Activated CD8-positive, alpha-beta memory T cell treated with anti-CD3 and anti-CD28 coated beads for 48 hours (primary cell): ENCODE measurements around the gene CRYGB.
"Not testable (repeated sequence)": the region's sequence is repeated elsewhere in the genome, so short reads cannot be mapped to it uniquely, and the experiment has no call there.

Experiments
- DNase-seq, 3 experiments: peaks; one replicate each; pipeline ENCODE4 v3.0.0-alpha.2; 2020; ENCODE audit warnings: low read depth in 2 of 3, low spot score in 2 of 3

Gene CRYGB

GRCh38 chr2:208118918-208119317, 27.0 kb downstream of the CRYGB start:
- DNase-seq = no peak

DNA sequence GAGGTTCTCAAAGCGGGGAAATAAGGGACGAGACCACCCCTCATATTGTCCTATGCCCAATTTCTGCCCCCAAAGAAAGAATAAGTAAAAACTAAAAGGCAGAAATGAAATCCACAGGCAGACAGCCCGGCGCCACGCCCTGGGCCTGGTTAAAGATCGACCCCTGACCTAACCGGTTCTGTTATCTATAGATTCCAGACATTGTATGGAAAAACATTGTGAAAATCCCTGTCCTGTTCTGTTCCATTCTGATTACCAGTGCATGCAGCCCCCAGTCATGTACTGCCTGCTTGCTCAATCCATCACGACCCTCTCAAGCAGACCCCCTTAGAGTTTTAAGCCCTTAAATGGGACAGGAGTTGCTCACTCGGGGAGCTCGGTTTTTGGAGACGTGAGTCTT, 28.6 kb downstream of the CRYGB start:
- not testable (repeated sequence) for DNase-seq

- DNase-seq = no peak
Measured at GRCh38 chr2:208112969-208113368, 33.0 kb downstream of the CRYGB start.

GRCh38 chr2:208112273-208112745, 33.6 kb downstream of the CRYGB start:
- DNase-seq = not testable (repeated sequence)

DNA sequence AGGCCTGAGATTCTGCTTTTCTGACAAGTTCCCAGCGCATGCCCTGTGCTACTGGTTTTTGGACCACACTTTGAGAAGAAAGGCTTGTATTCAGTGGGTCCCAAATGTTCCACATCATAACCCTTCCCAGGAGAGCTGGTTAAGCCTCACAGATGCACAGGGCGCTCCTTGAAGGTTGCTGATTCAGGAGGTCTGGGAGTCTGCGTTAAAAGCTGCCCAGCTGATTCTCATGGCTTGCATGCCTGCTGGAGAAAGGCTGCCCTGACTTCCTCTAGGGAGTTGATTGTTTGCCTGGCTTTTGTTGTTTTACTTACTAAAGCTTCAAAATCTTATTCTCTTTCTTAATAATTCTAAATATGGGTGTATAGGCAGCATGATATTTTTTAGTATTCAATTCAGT, 42.3 kb downstream of the CRYGB start:
- DNase-seq = no peak

DNA sequence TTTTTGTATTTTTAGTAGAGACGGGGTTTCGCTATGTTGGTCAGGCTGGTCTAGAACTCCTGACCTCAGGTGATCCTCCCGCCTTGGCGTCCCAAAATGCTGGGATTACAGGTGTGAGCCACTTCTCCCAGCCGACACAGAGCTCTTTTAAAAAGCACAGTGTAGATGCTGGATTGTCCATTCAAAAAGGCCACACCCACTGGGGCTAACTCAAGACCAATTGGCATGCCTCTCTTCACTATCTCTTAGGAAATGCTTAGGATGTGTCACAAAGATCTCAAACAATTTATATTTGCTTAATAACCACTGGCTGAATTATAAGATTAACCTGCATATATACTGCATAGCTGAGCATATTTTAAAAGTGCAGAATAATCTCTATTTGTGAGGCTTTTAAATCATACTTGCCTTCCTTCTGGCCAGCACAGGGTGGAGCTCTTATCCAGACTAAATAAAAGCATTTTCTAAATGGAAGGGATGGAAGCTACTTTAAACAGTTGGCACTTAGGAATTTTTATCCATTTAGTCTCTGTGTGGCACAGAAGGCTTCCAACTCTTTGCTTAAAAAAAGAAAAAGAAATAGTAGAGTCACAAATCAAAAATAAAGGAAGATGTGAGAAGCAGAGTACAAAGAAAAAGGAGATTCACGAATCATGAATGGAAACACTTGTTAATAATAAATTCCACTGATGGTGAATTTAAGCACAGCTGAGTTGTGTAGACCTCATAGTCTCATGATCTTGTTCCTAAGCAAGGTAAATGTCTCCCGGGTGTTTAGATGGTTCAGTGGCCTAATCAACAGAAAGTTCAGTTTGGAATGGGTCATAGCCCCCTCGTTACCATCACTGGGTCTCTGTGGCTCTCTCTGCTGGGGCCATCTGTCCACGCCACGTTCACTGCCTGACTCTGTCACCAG, 44.0 kb downstream of the CRYGB start:
- no peak for DNase-seq

DNA sequence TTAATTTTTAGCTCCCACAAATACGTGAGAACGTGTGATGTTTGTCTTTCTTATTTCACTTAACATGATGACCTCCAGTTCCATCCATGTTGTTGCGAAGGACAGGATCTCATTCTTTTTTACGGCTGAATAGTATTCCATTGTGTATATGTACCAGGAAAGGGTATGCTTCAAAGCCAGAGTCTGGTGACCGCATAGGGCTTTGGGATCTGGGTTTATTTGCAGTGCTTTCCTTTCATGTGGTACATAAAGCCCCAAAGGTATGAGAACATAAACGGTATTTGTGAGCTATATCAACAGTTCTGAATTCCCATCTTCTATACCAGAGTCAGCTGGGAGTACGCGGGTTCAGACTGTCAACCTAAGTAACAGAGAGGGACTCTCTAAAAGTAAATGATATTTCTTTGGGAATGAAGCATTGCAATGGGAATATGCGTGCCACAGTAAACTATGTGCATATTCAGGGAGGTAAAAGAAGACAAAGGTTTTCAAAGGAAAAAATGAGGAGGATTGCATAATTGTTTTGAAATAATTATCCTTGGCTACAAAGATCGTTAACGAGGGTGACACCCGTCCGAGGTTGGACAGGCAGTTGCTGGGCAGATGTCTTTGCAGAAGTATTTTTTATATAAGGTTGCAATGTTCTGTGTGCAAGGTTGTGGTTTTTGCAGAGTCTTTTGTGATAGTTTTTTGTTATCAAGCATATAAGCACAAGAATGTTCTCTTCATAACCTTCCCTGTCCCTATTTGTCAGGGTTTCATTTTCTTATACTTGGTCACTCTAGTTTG, 46.1 kb downstream of the CRYGB start:
- DNase-seq = no peak

DNA sequence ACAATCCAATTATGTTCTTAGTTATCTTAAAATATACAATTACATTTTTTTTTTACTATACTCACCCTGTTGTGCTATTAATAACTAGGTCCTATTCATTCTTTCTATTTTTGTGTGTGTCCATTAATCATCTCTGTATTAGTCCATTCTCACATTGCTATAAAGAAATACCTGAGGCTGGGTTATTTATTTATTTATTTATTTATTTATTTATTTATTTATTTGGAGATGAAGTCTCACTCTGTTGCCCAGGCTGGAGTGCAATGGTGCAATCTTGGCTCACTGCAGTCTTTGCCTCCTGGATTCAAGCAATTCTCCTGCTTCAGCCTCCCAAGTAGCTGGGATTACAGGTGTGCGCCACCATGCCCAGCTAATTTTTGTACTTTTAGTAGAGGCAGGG, 47.3 kb downstream of the CRYGB start:
- not testable (repeated sequence) for DNase-seq

GRCh38 chr2:208098267-208098666, 47.7 kb downstream of the CRYGB start:
- DNase-seq = no peak

- DNase-seq = no peak
Measured at GRCh38 chr2:208097801-208098200, 48.2 kb downstream of the CRYGB start.

- no peak for DNase-seq
Measured at GRCh38 chr2:208097313-208097712, 48.6 kb downstream of the CRYGB start.

GRCh38 chr2:208096080-208096479, 49.9 kb downstream of the CRYGB start:
- DNase-seq = no peak

GRCh38 chr2:208093128-208093527, 52.8 kb downstream of the CRYGB start:
- DNase-seq = no peak
